GM12892 (cell line): Measurements from ENCODE around the gene SDK2.

Experiments
- POLR2A ChIP-seq: IDR thresholded peaks from 2 replicates; pipeline ENCODE4 v1.6.1; 2011; ENCODE audit warnings: low read depth, low read length, control low read depth
- POLR2AphosphoS5 ChIP-seq: IDR thresholded peaks from 2 replicates; pipeline ENCODE4 v1.6.1; 2011; ENCODE audit warnings: low read depth, low read length, control low read depth
- TAF1 ChIP-seq: IDR thresholded peaks from 2 replicates; pipeline ENCODE4 v1.6.1; 2011; ENCODE audit warnings: low read depth, mild to moderate bottlenecking, control low read depth, low read length, borderline replicate concordance

DNA sequence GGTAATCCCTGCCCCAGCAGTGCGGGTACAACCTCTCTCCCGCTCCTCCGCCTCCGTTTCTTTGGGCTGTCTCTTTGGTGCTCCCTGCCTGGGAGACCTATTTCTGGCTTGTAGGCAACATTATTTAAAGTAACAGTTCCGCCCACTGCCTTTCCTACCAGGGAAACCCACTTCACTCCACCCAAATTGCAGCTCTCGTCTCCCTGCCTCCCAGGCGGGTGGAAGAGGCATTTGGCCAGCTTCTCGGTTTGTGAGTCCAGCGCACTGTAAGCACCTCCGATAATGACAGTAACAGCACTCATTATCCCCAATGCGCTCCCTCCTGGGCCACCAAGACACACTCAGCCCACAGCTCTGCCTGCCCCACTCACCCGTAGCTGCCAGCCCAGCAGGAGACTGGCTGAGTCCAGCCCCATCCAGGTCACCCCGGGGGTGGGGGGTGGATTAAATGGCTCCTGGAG, 167.3 kb downstream of the SDK2 start:
- TF ChIP-seq POLR2A (no peak), POLR2AphosphoS5 (no peak), TAF1 (no peak)
